Thymus (tissue), 11 donors: Measurements from ENCODE around the gene GRIK4. TPM values are rescaled to one million over a fixed set of nuclear protein-coding genes. Genes with fewer than 3 reads are reported as not detected.

Experiments used
- DNase-seq, 9 donors: peaks; one replicate each; pipeline ENCODE4 v3.0.0-alpha.2; 2013; ENCODE audit warnings: low spot score in 9 of 9, low read depth in 6 of 9, missing footprints in 1 of 9
- H3K27ac ChIP-seq, 2 donors: one replicate each; pipeline ENCODE4 v1.5.1; 2013; ENCODE audit warnings: control low read depth in 1 of 2, low read depth in 1 of 2, low read length in 1 of 2, mild to moderate bottlenecking in 1 of 2, moderate library complexity in 1 of 2
- H3K27me3 ChIP-seq, 2 donors: one replicate each; pipeline ENCODE4 v1.5.1; 2013; ENCODE audit warnings: low read length in 1 of 2; ENCODE audit not compliant: control insufficient read depth in 2 of 2, insufficient read depth in 1 of 2
- H3K36me3 ChIP-seq, 2 donors: one replicate each; pipeline ENCODE4 v1.5.1; 2013; ENCODE audit warnings: low read length in 1 of 2, mild to moderate bottlenecking in 1 of 2, moderate library complexity in 1 of 2; ENCODE audit not compliant: control insufficient read depth in 2 of 2, insufficient read depth in 2 of 2
- H3K4me1 ChIP-seq, 2 donors: one replicate each; pipeline ENCODE4 v1.5.1; 2013; ENCODE audit warnings: low read length in 2 of 2; ENCODE audit not compliant: control insufficient read depth in 2 of 2, insufficient read depth in 2 of 2
- H3K4me3 ChIP-seq, 2 donors: one replicate each; pipeline ENCODE4 v1.5.1; 2013; ENCODE audit warnings: low read length in 2 of 2, control low read depth in 1 of 2, mild to moderate bottlenecking in 1 of 2
- H3K9me3 ChIP-seq, 2 donors: one replicate each; pipeline ENCODE4 v1.5.1; 2013; ENCODE audit warnings: low read length in 1 of 2, mild to moderate bottlenecking in 1 of 2; ENCODE audit not compliant: control insufficient read depth in 2 of 2, insufficient read depth in 1 of 2
- WGBS: extraction: QIAGEN DNeasy Blood & Tissue Kit; methylation state at CpG from one replicate; pipeline ENCODE4 v1.1.7; 2013; 5-methylcytosine and 5-hydroxymethylcytosine counted together
- polyA plus RNA-seq: library from polyadenylated mRNA; stranded (reverse); fragments of 200-250 nt; gene quantifications from one replicate; pipeline ENCODE4 v1.2.3, GENCODE V29; 2013
- total RNA-seq: library from RNA; stranded (reverse); fragments of 120-200 nt; gene quantifications from one replicate; pipeline ENCODE4 v1.2.4, GENCODE V29; 2013
- donor health status: healthy.

The GRIK4 gene
- total and polyA plus RNA-seq, 2 donors = 0.11 to 0.19 TPM

- H3K27me3 ChIP-seq = peaks cover 0 to 2% of the 10 kb centered on the region in 2 donors
- no peak overlapping the region for H3K4me3 ChIP-seq
- H3K27ac ChIP-seq = no peak overlapping the region
- no peak for DNase-seq
- H3K4me1 ChIP-seq = no peaks in the 10 kb centered on the region
- H3K9me3 ChIP-seq = no peaks in the 10 kb centered on the region
- H3K36me3 ChIP-seq = no peaks in the 10 kb centered on the region
- WGBS = 93% methylated on average over 5 of the region's 5 CpGs
Measured at GRCh38 chr11:120550007-120550406, 38.5 kb downstream of the GRIK4 start.

GRCh38 chr11:120551191-120551590 is 39.6 kb downstream of the GRIK4 start:
- H3K4me1 ChIP-seq = no peaks in the 10 kb centered on the region
- H3K9me3 ChIP-seq = no peaks in the 10 kb centered on the region
- whole genome bisulfite sequencing = 90% methylated on average over 7 of the region's 7 CpGs
- H3K27ac ChIP-seq = no peak overlapping the region
- no peak overlapping the region for H3K4me3 ChIP-seq
- H3K36me3 ChIP-seq = no peaks in the 10 kb centered on the region
- peaks cover 0 to 4% of the 10 kb centered on the region in 2 donors for H3K27me3 ChIP-seq
- DNase-seq = no peak

- Histone ChIP-seq H3K27me3 (peaks cover 0 to 2% of the 10 kb centered on the region in 2 donors), H3K4me1 (no peaks in the 10 kb centered on the region), H3K9me3 (no peaks in the 10 kb centered on the region), H3K36me3 (no peaks in the 10 kb centered on the region), H3K27ac (no peak overlapping the region), H3K4me3 (no peak overlapping the region)
- DNase-seq = no peak
- 90% methylated on average over 14 of the region's 14 CpGs for WGBS
Measured at GRCh38 chr11:120554766-120555432, 43.4 kb downstream of the GRIK4 start.

- H3K4me3 ChIP-seq = no peak overlapping the region
- DNase-seq = no peak
- no peaks in the 10 kb centered on the region for H3K36me3 ChIP-seq
- H3K9me3 ChIP-seq = no peaks in the 10 kb centered on the region
- no peak overlapping the region for H3K27ac ChIP-seq
- peaks cover 0 to 2% of the 10 kb centered on the region in 2 donors for H3K27me3 ChIP-seq
- WGBS = 75% methylated on average over 11 of the region's 11 CpGs
- no peaks in the 10 kb centered on the region for H3K4me1 ChIP-seq
Measured at GRCh38 chr11:120555433-120555773, 43.9 kb downstream of the GRIK4 start.

GRCh38 chr11:120556797-120557196 is 45.2 kb downstream of the GRIK4 start:
- H3K27me3 ChIP-seq = peaks cover 0 to 2% of the 10 kb centered on the region in 2 donors
- H3K4me1 ChIP-seq = no peaks in the 10 kb centered on the region
- no peak overlapping the region for H3K27ac ChIP-seq
- no peaks in the 10 kb centered on the region for H3K9me3 ChIP-seq
- H3K4me3 ChIP-seq = no peak overlapping the region
- WGBS = 88% methylated on average over 9 of the region's 9 CpGs
- no peaks in the 10 kb centered on the region for H3K36me3 ChIP-seq
- no peak for DNase-seq

GRCh38 chr11:120558744-120559431 is 47.3 kb downstream of the GRIK4 start:
- Histone ChIP-seq H3K27ac (no peak overlapping the region), H3K36me3 (no peaks in the 10 kb centered on the region), H3K27me3 (peaks cover 11 to 20% of the 10 kb centered on the region in 2 donors), H3K4me3 (no peak overlapping the region), H3K9me3 (no peaks in the 10 kb centered on the region), H3K4me1 (no peaks in the 10 kb centered on the region)
- no peak for DNase-seq
- 96% methylated on average over 8 of the region's 8 CpGs for WGBS

GRCh38 chr11:120561286-120561685 is 49.7 kb downstream of the GRIK4 start:
- H3K27ac ChIP-seq = no peak overlapping the region
- H3K27me3 ChIP-seq = peaks cover 32 to 42% of the 10 kb centered on the region in 2 donors
- H3K4me3 ChIP-seq = no peak overlapping the region
- DNase-seq = no peak
- H3K4me1 ChIP-seq = no peaks in the 10 kb centered on the region
- no peaks in the 10 kb centered on the region for H3K9me3 ChIP-seq
- no peaks in the 10 kb centered on the region for H3K36me3 ChIP-seq
- 91% methylated on average over 11 of the region's 11 CpGs for WGBS

- no peak overlapping the region for H3K4me3 ChIP-seq
- H3K27me3 ChIP-seq = peaks cover 32 to 51% of the 10 kb centered on the region in 2 donors
- no peaks in the 10 kb centered on the region for H3K4me1 ChIP-seq
- no peaks in the 10 kb centered on the region for H3K36me3 ChIP-seq
- no peaks in the 10 kb centered on the region for H3K9me3 ChIP-seq
- no peak overlapping the region for H3K27ac ChIP-seq
- 94% methylated on average over 9 of the region's 9 CpGs for WGBS
- DNase-seq = no peak
Measured at GRCh38 chr11:120562806-120563425, 51.4 kb downstream of the GRIK4 start.
